ENCODE data around the gene SSR1.
A peak's percentile ranks its signal among the peaks of the same experiment; 100 is the strongest.

Gene SSR1

DNA sequence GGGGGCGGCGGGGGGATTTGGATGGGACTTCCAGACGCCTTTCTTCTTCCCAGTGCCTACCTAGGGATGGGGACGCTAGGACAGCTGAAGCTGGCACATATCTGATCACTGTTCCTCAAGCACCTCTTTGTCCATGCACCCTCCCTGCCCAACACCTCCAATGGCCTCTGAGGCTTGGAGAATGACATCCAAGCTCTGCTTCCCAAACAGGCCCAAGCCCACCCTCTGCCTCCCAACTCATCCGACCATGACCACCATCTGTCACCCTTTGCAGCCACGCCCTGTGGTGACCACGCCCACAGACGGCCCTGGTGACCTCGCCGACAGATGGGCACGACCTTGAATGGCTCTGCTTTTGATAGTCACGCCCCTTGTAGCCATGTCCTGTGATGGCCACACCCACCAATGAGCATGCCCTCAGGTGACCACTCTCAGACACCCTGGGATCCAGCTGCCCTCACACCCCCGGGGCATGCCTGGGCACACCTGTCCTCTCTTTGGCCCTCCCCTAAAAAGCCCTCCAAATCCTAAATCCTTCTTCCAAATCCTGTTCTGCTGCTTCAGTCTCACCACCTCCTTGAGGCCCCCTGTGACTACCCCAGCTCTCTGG is 51.0 kb downstream of the SSR1 start:
- intact Hi-C loops (cut with DNase I), result no loop called here
- DNase-seq, result peak in 1 of 10 donors; percentile 83

DNA sequence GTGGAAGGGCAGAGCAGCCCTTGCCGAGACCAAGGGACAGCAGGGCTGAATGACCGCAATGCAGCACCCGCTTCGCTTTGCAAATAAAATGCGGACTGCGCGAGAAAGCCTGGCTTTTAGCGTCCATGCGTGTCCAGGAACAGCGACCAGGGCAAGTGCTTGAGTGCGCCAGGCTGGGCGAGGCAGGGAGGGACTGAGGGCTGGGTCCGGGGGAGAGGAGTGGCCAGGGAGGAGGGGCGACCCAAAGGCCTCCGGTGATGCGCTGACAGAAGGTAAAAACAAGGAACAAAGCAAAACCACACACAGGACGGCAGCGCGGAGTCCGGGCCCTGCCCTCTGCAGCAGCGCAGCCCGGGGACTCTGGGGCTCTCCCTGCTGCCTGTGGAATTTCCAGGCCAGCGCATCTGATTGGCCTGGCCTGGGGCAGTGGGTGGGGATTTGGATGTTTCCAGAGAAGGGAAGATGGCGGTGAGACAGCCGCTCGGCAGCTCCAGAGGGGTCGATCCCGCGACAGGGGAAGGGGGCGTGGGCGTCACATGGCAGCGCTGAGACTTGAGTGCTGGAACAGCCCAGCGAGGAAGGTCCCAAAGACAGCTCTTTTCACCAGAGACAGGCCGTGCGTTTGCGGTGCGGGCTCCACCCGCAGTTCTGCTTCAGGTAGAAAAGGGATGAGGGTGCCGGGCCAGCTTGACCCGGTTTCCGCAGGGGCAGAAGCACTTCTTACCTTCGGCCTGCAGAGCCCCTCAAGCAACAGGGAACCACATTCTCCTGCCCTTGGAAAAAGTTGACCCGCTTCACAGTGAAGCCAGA is 51.8 kb downstream of the SSR1 start:
- DNase-seq, result peak; percentile 68 to 98 (median 81)
- intact Hi-C loops (cut with DNase I), result no loop called here

DNA sequence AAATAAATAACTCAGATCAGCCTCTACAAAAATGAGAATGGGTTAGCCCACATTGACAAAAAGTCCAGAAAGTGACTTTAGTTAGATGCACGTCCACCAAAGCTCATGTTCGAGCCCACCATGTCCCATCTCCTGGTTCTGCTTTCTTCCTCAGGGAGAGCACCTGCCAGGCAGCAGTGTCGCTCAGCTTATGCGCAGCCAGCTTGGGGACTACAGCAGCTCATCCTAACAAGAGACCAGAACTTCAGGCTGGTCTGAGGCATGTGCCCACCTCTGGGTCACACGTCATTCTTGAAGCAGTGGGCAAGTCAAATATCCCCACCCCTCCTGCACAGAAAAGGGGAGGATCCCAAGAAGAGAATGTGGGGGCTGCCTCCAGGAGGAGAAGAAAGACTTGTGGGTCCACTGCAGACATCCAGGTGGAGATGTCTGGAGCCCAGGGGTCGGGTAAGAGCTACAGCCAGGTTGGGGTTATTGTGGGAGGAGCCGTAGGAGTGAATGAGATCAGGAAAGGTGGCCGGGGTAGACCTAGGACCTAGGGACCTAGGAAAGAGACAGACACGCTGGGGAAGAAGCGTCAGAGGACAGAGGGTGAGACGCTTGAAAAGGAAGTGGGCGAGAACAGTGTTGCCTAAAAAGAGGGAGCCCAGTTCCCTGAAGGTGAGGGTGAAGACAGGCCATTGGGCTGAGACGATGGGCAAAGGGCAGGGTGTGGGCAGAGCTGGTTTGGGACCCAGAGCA is 52.5 kb downstream of the SSR1 start:
- peak in 2 of 10 donors; percentile 44 to 53 for DNase-seq
- intact Hi-C loops (cut with DNase I), result no loop called here

DNA sequence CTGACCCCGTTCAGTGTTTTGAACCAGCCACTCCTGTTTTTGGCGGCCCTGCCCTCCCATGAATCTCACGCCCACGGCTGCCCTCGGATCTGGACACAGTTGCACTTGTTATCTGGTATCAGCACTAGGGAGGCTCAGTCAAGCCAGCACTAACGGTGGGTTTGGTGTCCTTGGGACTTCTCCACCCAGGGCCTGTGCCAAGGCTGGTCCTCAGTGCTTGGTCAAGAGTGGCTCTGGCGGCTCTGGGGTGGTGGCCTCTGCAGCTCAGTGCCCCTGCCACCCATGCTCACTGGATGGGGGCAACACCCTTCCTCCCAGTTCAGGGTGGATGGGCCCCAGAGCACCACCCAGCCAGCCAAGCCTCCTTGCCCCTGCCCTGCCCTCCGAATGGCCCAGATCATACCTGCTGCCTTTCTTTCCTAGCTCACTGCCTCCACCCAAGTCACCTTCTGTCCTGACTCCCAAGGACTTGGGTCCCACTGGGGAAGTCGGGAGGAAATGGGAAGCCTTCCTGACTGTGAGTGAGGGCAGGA is 54.7 kb downstream of the SSR1 start:
- DNase-seq, result peak in 2 of 10 donors; percentile 59 to 74
- intact Hi-C loops (cut with DNase I), result no loop called here

DNA sequence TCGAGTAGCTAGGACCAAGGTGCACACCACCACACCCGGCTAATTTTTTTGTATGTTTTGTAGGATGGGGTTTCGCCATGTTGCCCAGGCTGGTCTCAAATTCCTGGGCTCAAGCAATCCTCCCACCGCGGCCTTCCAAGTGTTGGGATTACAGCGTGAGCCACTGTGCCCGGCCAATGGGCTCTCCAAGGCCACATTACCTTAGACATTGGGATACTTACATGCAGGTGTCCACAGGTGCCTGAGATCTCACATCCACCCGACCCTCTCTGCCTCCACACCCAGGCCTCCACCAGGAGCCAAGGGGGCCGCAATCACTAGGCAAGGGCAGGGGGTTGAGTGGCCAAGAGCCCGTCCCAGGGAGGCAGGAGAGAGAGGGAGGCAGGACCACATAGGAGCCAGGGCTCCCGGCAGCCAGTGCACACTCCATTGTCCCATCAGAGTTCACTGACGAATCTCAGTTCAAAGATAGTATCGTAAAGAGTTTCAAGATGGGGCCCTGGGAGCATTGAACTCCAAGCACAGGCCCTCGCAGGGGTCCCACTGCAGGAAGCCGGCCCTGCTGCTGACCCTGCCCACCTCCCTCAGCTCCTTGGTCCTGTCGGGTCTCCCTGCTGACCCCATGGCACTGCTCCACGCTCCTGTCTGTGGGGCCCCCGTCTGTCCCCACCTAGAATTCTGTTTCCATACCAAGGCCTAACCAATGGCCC is 55.3 kb downstream of the SSR1 start:
- intact Hi-C loops (cut with DNase I), result no loop called here
- DNase-seq, result peak in 2 of 10 donors; percentile 45 to 74

DNA sequence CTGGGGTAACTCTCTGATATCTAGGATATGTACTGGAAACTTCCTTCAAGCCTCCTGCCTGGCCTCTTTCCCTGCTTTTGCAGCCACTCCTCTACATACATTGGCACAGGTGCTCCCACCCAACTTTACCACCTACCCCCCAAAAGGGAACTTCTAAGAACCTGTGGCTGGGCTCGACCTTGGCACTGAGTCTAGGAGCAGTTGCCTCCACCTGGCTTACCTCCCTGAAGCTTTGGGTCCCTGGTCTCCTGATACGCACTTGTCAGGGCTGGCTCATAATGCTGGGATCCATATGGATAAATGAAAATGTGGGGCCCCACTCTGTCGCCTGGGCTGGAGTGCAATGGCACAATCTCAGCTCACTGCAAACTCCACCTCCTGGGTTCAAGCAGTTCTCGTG is 56.2 kb downstream of the SSR1 start:
- DNase-seq, result peak in 2 of 10 donors; percentile 28 to 48

DNA sequence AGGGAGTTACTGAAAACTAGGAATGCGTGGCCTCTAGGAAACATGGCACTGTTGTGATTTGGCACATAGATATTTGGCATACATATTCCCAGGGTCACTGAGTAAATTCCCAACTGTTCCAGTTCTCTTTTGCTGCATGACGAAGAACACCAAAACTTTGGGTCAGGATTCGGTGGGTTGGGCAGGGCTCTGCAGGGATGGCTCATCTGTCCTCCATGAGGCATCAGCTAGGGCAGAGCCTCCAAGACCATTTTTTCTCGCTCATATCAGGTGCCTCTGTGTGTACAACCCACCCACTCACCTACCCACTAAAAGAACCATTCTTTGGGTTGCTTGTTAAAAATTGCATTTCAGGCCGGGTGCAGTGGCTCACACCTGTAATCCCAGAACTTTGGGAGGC is 57.1 kb downstream of the SSR1 start:
- peak in 1 of 10 donors; percentile 35 for DNase-seq
- intact Hi-C loops (cut with DNase I), result no loop called here

More for the DNA sequence above, 56.2 kb downstream of the SSR1 start:
- intact Hi-C loops (cut with DNase I), result no loop called here

DNA sequence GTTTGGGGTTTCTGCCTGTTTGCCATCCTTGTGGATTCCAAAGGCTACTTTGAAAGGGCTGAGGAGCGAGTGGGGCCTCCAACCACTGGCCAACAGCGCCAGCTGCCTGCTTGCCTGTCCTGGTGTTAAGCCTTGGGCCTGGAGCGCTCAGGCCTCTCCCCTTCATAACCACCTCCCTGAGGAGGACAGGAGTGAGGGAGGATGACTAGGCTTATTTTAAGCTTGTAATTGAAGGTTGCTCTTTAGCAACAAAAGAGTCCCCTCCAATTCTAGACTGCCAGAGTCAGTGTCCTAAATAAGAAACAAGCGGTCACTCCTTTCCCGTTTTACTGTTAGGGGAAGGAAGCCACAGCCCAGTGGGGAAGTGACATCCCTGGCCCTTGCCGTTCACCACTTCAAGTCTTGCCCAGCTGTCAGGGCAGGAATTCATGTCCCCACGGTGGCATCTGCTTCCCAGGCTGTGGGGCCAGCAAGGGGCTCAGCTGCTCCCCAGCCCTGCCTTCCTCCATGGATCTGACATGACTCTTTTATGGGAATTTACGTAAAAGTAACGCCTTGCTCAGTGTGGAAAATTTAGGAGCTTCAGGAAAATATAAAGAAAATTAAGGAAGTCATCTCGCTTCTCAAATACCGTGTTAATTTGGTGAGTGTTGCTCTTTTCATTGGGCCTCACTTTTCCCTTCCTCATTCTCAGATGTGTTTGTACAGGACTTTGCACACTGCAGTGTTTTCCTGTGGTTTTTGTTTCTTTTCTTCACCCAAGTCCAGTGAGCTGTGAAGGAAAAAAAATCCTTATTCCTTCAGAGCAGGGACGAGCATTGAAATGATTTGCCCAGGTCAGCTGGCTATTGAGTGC is 57.8 kb downstream of the SSR1 start:
- DNase-seq, result peak in 2 of 10 donors; percentile 66 to 69
- intact Hi-C loops (cut with DNase I), result no loop called here

DNA sequence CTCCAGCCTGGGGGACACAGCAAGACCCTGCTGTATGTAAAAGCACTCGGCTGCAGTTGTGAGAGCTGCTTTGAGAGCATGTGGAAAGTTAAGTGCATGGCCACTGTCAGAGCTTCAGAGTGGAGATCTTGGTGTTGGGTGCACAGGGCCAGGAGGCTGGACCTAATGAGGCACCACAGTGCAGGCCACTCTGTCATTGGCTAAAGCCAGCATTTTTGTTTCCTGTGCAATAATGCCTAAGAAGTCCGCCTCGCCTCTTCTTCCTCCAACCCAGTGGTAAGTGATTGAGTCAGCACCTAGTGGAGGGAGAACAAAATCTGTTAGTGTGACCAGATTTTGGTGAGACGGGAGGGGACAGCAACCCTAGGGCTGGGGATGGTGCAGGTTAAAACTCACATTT is 60.6 kb downstream of the SSR1 start:
- intact Hi-C loops (cut with DNase I), result no loop called here
- DNase-seq, result peak in 2 of 10 donors; percentile 11 to 62

DNA sequence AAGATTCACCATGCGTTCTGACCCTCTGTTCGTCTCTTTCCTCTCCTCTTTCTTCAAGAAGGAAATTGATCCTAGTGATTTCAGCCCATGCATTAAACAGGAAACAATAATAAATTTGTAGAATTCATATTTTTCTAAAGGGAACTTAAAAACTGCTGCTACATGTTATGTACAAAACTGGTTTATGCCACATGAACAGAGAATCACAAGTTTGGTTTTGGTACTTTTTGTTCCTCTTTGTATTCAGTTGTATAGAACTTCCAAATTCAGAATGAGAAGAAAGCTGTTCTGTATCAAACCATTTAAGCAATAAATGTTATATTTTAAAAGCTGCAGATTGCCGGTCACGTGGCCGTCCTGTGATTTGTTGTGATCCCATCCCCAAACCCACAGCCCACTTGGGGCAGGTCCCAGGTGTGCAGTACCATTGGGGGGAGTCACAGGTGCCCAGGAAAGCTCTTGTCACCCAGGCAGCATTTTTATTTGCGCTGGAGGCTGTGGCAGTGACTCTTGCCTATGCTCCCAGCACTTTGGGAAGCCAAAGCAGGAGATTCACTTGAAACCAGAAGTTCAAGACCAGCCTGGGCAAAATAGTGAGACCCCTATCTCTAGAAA is 61.2 kb downstream of the SSR1 start:
- DNase-seq, result peak in 2 of 10 donors; percentile 15 to 18

DNA sequence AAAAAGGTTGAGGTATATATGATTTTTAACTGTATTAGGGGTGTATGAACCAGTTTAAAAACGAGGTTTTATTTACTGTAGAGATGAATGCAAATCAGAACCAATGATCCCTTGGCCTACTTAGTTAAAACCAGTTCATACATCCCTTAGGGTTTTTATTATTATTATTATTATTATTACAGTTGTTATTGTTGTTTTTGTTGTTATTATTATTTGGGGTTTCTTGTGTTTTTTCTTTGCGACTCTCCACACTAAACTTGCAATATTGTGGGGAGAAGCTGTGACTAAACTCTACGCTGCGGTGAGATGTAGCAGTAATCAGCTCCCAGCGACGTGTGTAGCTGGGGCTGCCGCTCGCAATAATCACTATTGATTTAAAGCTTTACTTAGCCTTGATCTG is 62.2 kb downstream of the SSR1 start:
- intact Hi-C loops (cut with DNase I), result no loop called here
- peak in 1 of 10 donors; percentile 4 for DNase-seq

More for the DNA sequence above, 61.2 kb downstream of the SSR1 start:
- intact Hi-C loops (cut with DNase I), result no loop called here

DNA sequence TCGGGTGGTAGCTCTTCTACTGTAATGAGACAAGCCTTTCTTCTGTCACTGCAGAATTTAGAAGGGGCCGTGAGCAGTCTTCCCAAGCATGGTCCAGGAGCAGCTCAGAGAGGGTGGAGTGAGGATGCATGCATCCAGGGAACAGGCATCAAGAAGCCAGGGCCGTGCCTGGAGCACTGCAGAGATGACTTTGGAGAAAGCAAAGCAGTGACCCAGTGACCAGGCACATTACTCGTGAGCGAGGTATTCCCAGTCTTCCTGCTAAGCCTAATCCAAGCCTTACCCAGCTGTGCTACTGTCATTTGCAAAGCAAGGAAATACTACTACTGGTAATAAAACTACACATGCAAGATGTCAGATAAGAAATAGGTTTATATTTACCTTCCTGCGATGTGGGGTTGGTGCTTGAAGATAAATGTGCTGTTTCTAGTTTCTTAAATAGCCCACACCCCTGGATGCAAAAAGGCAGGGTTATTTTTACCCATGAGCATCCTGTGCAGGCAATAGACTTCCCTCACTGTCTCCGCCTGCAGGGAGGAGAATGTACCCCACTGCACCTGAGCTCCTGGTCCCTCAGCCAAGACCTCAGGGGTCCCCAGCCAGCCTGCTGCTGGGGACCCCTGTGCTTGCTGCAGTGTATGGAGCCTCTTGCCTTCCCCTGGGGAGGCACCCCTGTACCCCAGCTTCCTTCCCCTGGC is 62.9 kb downstream of the SSR1 start:
- intact Hi-C loops (cut with DNase I), result no loop called here
- DNase-seq, result peak in 2 of 10 donors; percentile 35 to 53

DNA sequence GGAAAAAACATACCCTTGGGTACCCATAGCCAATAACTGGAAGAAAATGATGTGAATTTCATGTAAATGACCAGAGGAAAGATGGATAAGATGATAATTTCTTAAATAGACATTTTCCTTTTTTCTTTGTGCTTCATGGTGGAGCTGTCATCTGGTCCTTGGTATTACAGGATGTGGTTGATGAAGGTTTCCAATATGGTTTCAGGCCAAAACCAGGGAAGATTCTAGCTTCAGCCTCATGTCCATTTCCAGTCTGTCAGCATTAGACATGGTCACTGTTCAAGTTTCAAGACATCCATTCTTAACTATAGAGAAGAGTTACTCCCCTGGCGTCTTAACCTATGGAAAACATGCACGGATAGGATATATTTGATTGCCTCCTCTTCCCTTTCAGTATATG is 63.6 kb downstream of the SSR1 start:
- intact Hi-C loops (cut with DNase I), result no loop called here
- no peak for DNase-seq

DNA sequence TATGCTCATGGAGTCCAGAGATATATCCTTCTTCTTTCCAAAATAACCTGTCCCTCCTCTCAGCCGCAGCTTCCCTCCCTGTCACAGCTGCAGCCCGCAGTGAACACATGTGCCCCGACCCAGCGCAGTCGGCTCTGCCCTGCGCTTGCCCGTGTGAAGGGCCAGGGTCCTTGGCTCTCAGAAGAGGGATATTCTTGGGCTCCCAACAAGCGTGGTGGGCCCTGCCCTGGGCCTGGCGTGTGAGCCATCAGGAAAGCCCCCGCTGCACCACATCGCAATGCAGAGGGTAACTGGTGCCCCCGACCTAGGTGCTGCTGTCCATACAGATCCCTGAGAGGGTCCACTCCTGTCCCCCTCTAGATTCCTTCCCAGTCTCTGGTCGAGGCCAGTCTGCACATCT is 65.2 kb downstream of the SSR1 start:
- DNase-seq, result peak in 2 of 10 donors; percentile 71 to 79
- intact Hi-C loops (cut with DNase I), result no loop called here

DNA sequence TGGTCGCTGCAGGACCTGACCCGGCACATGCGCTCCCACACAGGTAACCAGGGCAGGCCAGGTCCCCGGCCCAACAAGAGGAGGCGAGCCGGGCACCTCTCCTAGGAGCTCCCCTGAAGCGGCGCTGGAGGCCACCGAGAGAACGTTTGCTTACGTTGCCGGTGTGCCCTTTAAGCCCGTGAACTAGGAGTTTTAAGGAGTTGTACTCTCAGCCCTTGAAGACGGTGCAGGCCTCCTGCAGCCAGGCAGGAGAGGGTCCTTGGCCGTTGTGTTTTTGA is 65.9 kb downstream of the SSR1 start:
- intact Hi-C loops (cut with DNase I), result no loop called here
- peak in 1 of 10 donors; percentile 71 for DNase-seq

DNA sequence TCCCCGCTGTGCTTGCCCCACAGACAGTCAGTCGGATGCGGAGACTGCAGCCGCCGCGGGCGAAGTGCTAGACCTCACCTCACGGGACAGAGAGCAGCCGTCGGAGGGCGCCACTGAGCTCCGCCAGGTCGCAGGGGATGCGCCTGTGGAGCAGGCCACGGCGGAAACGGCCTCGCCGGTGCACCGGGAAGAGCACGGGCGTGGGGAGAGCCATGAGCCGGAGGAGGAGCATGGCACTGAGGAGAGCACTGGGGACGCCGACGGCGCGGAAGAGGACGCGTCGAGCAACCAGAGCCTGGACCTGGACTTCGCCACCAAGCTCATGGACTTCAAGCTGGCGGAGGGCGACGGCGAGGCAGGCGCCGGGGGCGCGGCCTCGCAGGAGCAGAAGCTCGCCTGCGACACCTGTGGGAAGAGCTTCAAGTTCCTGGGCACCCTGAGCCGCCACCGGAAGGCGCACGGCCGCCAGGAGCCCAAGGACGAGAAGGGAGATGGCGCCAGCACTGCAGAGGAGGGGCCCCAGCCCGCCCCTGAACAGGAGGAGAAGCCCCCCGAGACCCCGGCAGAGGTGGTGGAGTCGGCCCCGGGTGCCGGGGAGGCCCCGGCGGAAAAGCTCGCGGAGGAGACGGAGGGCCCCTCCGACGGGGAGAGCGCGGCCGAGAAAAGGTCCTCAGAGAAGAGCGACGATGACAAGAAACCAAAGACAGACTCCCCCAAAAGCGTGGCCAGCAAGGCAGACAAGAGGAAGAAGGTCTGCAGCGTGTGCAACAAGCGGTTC is 66.4 kb downstream of the SSR1 start:
- intact Hi-C loops (cut with DNase I), result no loop called here

DNA sequence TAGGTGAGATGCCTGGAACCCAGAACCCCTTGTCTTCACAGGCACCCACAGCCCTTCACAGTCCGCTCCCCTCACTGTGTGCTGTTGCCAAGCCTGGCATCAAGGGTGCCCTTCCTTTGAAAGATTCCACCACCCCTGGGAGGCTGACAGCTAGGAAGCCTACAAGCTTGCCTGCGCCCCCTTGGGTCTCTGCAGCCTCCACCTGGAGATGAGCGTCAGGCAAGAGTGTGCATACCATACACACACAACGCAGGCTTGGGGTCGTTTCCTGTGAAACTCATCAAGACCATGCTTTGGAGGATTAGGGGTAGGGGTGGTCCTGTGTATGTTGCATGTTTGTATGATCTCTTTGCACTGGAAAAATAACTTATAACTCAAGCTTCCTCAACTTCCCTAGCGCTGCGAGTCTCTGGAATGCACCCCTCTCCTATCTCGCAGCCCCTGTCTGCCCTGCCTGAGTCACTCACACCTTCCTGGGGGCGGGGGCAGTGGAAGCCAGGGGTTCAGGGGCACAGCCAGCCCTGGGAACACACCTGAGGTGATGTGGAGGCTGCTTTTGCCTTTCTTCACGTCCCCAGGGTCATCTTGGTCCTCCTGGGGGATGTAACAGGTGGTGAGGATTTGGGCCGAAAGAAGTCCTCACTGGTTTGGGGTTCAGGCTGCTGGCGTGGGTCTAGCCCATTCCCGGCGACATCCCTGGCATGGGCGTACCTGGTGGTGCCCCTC is 67.2 kb downstream of the SSR1 start:
- peak in 3 of 10 donors; percentile 29 to 70 (median 59) for DNase-seq
- intact Hi-C loops (cut with DNase I), result no loop called here

More for the DNA sequence above, 66.4 kb downstream of the SSR1 start:
- peak in 2 of 10 donors; percentile 69 to 75 for DNase-seq

Data from posterior cingulate gyrus (tissue), 11 donors.